HG02938 (cell line): Measurements from ENCODE around the gene FHL1.
A peak's percentile ranks its signal among the peaks of the same experiment; 100 is the strongest.

Source experiments
- ATAC-seq: cut with Tn5 transposase; IDR thresholded peaks from one replicate; pipeline ENCODE4 v1.9.1; 2021; ENCODE audit warnings: mild to moderate bottlenecking, moderate library complexity; ENCODE audit not compliant: unreplicated experiment

FHL1 gene

DNA sequence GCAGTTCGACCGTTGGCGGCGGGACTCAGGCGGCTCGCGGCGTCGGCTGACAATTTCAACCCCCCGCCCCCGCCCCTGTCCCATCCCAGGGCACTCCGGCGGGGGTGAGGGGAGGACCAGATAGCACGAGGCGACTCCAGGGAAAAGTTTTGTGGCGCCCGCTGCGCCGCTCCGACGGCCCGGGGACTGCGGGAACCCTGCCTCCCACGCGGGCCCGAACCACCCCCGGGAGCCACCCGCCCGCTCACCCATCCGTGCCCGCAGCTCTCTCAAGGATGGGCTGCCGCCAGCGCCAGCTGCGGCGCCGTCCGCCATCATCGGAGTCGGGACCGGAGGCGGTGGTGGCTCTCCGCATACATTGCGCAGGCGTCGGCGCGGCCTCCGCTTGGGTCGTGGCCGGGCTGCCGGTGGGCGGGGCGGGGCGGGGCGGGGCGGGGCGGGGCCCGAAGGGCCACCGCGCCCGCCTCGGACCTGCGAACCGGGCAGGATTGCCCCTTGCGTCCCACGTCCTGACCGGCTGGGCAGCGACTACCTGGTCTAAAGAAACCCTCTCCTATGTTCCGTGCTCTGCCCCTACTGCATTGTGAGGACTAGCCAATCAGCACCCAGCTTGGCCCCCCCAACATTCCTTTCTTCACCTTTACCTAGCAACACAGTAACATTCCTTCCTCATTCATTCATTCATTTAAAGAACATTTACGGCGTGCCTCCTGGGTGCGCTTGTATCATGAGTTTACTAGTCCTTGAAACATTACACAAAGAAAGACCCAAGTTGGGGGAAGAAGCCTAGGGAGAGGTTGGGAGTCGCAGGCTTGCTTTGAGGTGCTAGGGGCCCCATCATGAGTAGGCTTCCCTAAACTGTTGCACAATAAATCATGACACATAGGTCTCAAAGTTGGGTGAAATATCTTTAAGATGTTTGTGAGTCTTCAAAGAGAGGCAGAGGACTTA, 104.0 kb downstream of the FHL1 start, which contains the start of gene MAP7D3:
Gene MAP7D3, minus strand, starts transcription at position 360 of the 951 bp plus-strand sequence. Its CDS starts 42 bp downstream, at position 318.
- peak; percentile 73 for ATAC-seq

- no peak for ATAC-seq
These were observed 108.2 kb downstream of the FHL1 start for GRCh38 chrX:136255541-136255940.

GRCh38 chrX:136256026-136256425, 108.7 kb downstream of the FHL1 start:
- no peak for ATAC-seq

GRCh38 chrX:136258951-136259350, 111.6 kb downstream of the FHL1 start:
- no peak for ATAC-seq

GRCh38 chrX:136259543-136259942, 112.2 kb downstream of the FHL1 start:
- no peak for ATAC-seq

DNA sequence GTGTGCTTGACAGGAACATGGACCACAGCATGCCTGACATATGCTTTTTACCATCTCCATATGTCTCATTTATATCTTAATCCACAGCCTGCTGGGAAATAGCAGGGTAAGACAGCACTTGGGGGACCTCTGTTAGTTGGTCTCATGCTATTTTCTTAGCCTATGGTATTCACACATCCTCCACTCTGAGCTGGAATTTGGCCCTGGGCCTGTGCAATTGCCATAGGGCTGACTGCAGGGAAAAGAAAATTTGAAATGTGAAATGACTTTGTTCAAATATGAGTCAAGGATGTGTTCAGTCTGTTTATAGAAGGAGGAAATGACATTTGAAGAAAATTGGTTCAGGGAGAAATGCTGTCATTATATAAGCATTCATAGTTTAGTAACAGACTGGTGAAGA, 113.4 kb downstream of the FHL1 start:
- no peak for ATAC-seq
